T-helper 17 cell (primary cell): ENCODE measurements around the gene PAK2. TPM values are rescaled to one million over a fixed set of nuclear protein-coding genes. Genes with fewer than 3 reads are reported as not detected.

Experiments used
- ATAC-seq: fragments of 150-1000 bp; cut with Tn5 transposase; 2 replicates; pipeline ENCODE4 v1.10.0; 2021; ENCODE audit warnings: mild to moderate bottlenecking, moderate library complexity
- DNase-seq, 3 donors: peaks; one replicate each; pipeline versions ENCODE4 v3.0.0 to v3.0.0-alpha.2; 2020 to 2021
- H3K9me3 ChIP-seq: one replicate; pipeline ENCODE4 v1.7.0; 2013; ENCODE audit warnings: low read length, mild to moderate bottlenecking; ENCODE audit not compliant: control insufficient read depth, poor library complexity, severe bottlenecking
- H3K27ac Mint-ChIP-seq: one replicate; pipeline ENCODE4 v1.8.0; 2022; ENCODE audit warnings: mild to moderate bottlenecking, moderate library complexity, mixed read lengths
- H3K27me3 Mint-ChIP-seq: one replicate; pipeline ENCODE4 v1.8.0; 2022; ENCODE audit warnings: mixed read lengths
- H3K36me3 Mint-ChIP-seq: one replicate; pipeline ENCODE4 v1.8.0; 2022; ENCODE audit warnings: low read depth, mixed read lengths
- H3K4me1 Mint-ChIP-seq: one replicate; pipeline ENCODE4 v1.8.0; 2022; ENCODE audit warnings: mild to moderate bottlenecking, mixed read lengths
- H3K4me3 Mint-ChIP-seq: one replicate; pipeline ENCODE4 v1.8.0; 2022; ENCODE audit warnings: mild to moderate bottlenecking, moderate library complexity, mixed read lengths
- total RNA-seq, 4 donors: library from RNA in 2 of 4; stranded (reverse) in 2 of 4; gene quantifications; one replicate each; pipeline ENCODE4 v1.2.3 and lab custom pipeline; 2022 to 2026

Gene PAK2
- 10 to 100 TPM; 70.6 to 80.0 TPM for total RNA-seq
- 108 to 118 reads per million in 2 donors for total RNA-seq (lab: John Stamatoyannopoulos, UW)

- DNase-seq (peak; percentile 87 to 93 (median 91)), ATAC-seq (peak; percentile 89)
- H3K9me3 ChIP-seq: no peaks in the 10 kb centered on the region
- H3K27me3 Mint-ChIP-seq: no peaks in the 10 kb centered on the region
- H3K4me3 Mint-ChIP-seq: peak within 1 kb of the TSS; percentile 99
- peaks cover 3% of the 10 kb centered on the region for H3K36me3 Mint-ChIP-seq
- peak within 1 kb of the TSS; percentile 99 for H3K27ac Mint-ChIP-seq
- peaks cover 25% of the 10 kb centered on the region for H3K4me1 Mint-ChIP-seq
Observed at GRCh38 chr3:196739671-196740480, at the start of gene PAK2. Gene PAK2 (plus strand): TSS chr3:196739857. CDS start chr3:196782647, 42,790 bp downstream.

- Mint-ChIP-seq H3K4me3 (no peak overlapping the region), H3K27me3 (no peaks in the 10 kb centered on the region), H3K36me3 (no peaks in the 10 kb centered on the region), H3K4me1 (peaks cover 8% of the 10 kb centered on the region), H3K27ac (no peak overlapping the region)
- H3K9me3 ChIP-seq: no peaks in the 10 kb centered on the region
- ATAC-seq (no peak), DNase-seq (no peak)
Observed at GRCh38 chr3:196689941-196690660, 49.6 kb upstream of the PAK2 start.

DNA sequence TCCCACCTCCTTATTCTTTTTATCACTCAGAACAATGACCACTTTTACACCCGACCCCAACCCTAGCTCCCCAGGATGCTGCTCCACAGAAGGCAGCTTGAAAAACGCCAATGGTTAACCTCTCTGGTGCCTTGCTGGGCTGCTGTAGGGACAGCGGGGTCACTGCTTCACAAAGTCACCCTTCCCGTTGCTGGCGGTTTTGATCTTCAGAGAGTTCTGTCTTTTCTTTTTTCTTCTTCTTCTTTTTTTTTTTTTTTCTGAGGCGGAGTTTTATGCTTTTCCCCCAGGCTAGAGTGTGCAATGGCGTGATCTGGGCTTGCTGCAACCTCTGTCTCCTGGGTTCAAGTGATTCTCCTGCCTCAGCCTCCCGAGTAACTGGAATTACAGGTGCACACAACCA lies 48.3 kb upstream of the PAK2 start:
- DNase-seq: no peak
- H3K27ac Mint-ChIP-seq: no peak overlapping the region
- no peaks in the 10 kb centered on the region for H3K9me3 ChIP-seq
- H3K36me3 Mint-ChIP-seq: no peaks in the 10 kb centered on the region
- no peaks in the 10 kb centered on the region for H3K27me3 Mint-ChIP-seq
- no peak overlapping the region for H3K4me3 Mint-ChIP-seq
- H3K4me1 Mint-ChIP-seq: peaks cover 4% of the 10 kb centered on the region
- ATAC-seq: no peak

GRCh38 chr3:196694202-196694638 lies 45.4 kb upstream of the PAK2 start:
- Mint-ChIP-seq H3K4me1 (no peaks in the 10 kb centered on the region), H3K27ac (peak overlapping the region; percentile 32), H3K4me3 (no peak overlapping the region), H3K27me3 (no peaks in the 10 kb centered on the region), H3K36me3 (no peaks in the 10 kb centered on the region)
- H3K9me3 ChIP-seq: no peaks in the 10 kb centered on the region
- ATAC-seq (peak; percentile 79), DNase-seq (no peak)

GRCh38 chr3:196694941-196695848 lies 44.5 kb upstream of the PAK2 start:
- no peaks in the 10 kb centered on the region for H3K9me3 ChIP-seq
- Mint-ChIP-seq H3K4me3 (no peak overlapping the region), H3K4me1 (no peaks in the 10 kb centered on the region), H3K27me3 (no peaks in the 10 kb centered on the region), H3K27ac (peak overlapping the region; percentile 88), H3K36me3 (peaks cover 2% of the 10 kb centered on the region)
- DNase-seq (no peak), ATAC-seq (peak; percentile 20)

DNA sequence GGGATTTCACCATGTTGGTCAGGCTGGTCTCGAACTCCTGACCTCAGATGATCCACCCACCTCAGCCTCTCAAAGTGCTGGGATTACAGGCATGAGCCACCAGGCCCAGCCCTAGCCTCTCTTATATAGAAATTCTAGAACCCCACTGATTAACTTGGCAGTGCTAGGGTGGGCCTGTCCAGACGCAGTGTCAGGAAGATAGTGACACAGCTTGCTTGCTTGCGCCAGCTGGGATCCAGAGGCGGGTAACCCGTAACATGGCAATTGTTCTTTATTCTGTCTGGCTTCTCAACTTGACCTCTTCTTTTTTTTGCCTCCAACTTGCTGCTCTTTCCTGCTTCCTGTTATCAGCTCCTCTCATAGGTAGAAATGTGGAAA lies 43.8 kb upstream of the PAK2 start:
- DNase-seq (no peak), ATAC-seq (no peak)
- Mint-ChIP-seq H3K27ac (peak overlapping the region; percentile 88), H3K27me3 (no peaks in the 10 kb centered on the region), H3K4me3 (no peak overlapping the region), H3K4me1 (no peaks in the 10 kb centered on the region), H3K36me3 (peaks cover 2% of the 10 kb centered on the region)
- no peaks in the 10 kb centered on the region for H3K9me3 ChIP-seq

GRCh38 chr3:196697270-196697669 lies 42.4 kb upstream of the PAK2 start:
- DNase-seq: no peak
- Mint-ChIP-seq H3K36me3 (peaks cover 2% of the 10 kb centered on the region), H3K4me3 (no peak overlapping the region), H3K4me1 (no peaks in the 10 kb centered on the region), H3K27ac (no peak overlapping the region), H3K27me3 (no peaks in the 10 kb centered on the region)
- no peak for ATAC-seq
- no peaks in the 10 kb centered on the region for H3K9me3 ChIP-seq

GRCh38 chr3:196699749-196700148 lies 39.9 kb upstream of the PAK2 start:
- Mint-ChIP-seq H3K36me3 (peaks cover 2% of the 10 kb centered on the region), H3K27me3 (no peaks in the 10 kb centered on the region), H3K4me3 (no peak overlapping the region), H3K27ac (peak overlapping the region; percentile 62), H3K4me1 (peaks cover 2% of the 10 kb centered on the region)
- ATAC-seq (no peak), DNase-seq (no peak)
- H3K9me3 ChIP-seq: no peaks in the 10 kb centered on the region

- Mint-ChIP-seq H3K4me3 (no peak overlapping the region), H3K27me3 (no peaks in the 10 kb centered on the region), H3K4me1 (peaks cover 2% of the 10 kb centered on the region), H3K27ac (no peak overlapping the region), H3K36me3 (peaks cover 2% of the 10 kb centered on the region)
- no peaks in the 10 kb centered on the region for H3K9me3 ChIP-seq
- ATAC-seq (no peak), DNase-seq (no peak)
Observed at GRCh38 chr3:196700801-196701200, 38.9 kb upstream of the PAK2 start.

- no peak for ATAC-seq
- Mint-ChIP-seq H3K27ac (no peak overlapping the region), H3K4me1 (peaks cover 14% of the 10 kb centered on the region), H3K27me3 (no peaks in the 10 kb centered on the region), H3K4me3 (no peak overlapping the region), H3K36me3 (no peaks in the 10 kb centered on the region)
- no peaks in the 10 kb centered on the region for H3K9me3 ChIP-seq
- no peak for DNase-seq
Observed at GRCh38 chr3:196706327-196706726, 33.3 kb upstream of the PAK2 start.

- no peaks in the 10 kb centered on the region for H3K36me3 Mint-ChIP-seq
- H3K4me3 Mint-ChIP-seq: no peak overlapping the region
- H3K4me1 Mint-ChIP-seq: peaks cover 18% of the 10 kb centered on the region
- no peak for ATAC-seq
- no peaks in the 10 kb centered on the region for H3K9me3 ChIP-seq
- no peak for DNase-seq
- no peaks in the 10 kb centered on the region for H3K27me3 Mint-ChIP-seq
- no peak overlapping the region for H3K27ac Mint-ChIP-seq
Observed at GRCh38 chr3:196706731-196707130, 32.9 kb upstream of the PAK2 start.

DNA sequence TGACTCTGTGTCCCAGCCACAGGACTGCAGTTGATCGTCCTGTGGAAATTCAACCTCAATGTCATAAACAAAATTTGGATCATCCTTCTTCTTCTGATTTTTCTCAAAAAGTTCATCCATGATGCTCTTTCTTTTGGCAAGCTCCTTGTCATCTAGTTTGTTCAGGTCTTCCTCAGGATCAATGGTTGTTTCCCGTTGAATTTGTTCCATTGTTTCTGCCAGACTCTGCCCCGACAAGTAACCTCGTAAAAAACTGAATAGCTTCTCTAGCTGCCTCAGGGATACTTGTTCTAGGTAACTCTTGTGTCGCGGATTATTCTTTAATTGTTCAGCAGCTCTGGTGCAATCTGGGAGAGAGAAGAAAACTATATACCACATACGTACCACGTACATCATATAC lies 32.1 kb upstream of the PAK2 start:
- H3K4me1 Mint-ChIP-seq: peaks cover 19% of the 10 kb centered on the region
- no peak overlapping the region for H3K27ac Mint-ChIP-seq
- no peaks in the 10 kb centered on the region for H3K36me3 Mint-ChIP-seq
- no peak overlapping the region for H3K4me3 Mint-ChIP-seq
- no peak for ATAC-seq
- no peaks in the 10 kb centered on the region for H3K9me3 ChIP-seq
- H3K27me3 Mint-ChIP-seq: no peaks in the 10 kb centered on the region
- no peak for DNase-seq

- no peak for DNase-seq
- no peaks in the 10 kb centered on the region for H3K9me3 ChIP-seq
- Mint-ChIP-seq H3K27ac (no peak overlapping the region), H3K4me3 (no peak overlapping the region), H3K36me3 (no peaks in the 10 kb centered on the region), H3K27me3 (no peaks in the 10 kb centered on the region), H3K4me1 (peaks cover 20% of the 10 kb centered on the region)
- no peak for ATAC-seq
Observed at GRCh38 chr3:196708467-196708866, 31.2 kb upstream of the PAK2 start.
